CD4-positive, CD25-positive, alpha-beta regulatory T cell (primary cell): Measurements from ENCODE around the gene NKX2-4. TPM values are rescaled to one million over a fixed set of nuclear protein-coding genes. Genes with fewer than 3 reads are reported as not detected.
"Not testable (repeated sequence)": the region's sequence is repeated elsewhere in the genome, so short reads cannot be mapped to it uniquely, and the experiment has no call there.

ENCODE experiments used
- ATAC-seq, 2 donors: fragments of 150-1000 bp; cut with Tn5 transposase; one replicate each; pipeline ENCODE4 v1.10.0; 2021; ENCODE audit warnings: low read depth in 2 of 2, moderate number of reproducible peaks in 2 of 2, moderate library complexity in 1 of 2
- DNase-seq, 3 donors: peaks; one replicate each; pipeline versions ENCODE4 v3.0.0 to v3.0.0-alpha.2; 2012 to 2022; ENCODE audit warnings: mixed read lengths in 1 of 3
- H3K27ac ChIP-seq: one replicate; pipeline ENCODE4 v1.7.0; 2013; ENCODE audit warnings: mild to moderate bottlenecking, low read length; ENCODE audit not compliant: insufficient read depth, poor library complexity, severe bottlenecking
- H3K27me3 ChIP-seq: one replicate; pipeline ENCODE4 v1.7.0; 2013; ENCODE audit warnings: low read length; ENCODE audit not compliant: control insufficient read depth, insufficient read depth
- H3K36me3 ChIP-seq: one replicate; pipeline ENCODE4 v1.7.0; 2013; ENCODE audit warnings: mild to moderate bottlenecking, low read length, moderate library complexity; ENCODE audit not compliant: control insufficient read depth, insufficient read depth
- H3K4me1 ChIP-seq: 2 replicates; pipeline ENCODE4 v1.7.0; 2013; ENCODE audit warnings: mild to moderate bottlenecking, low read length; ENCODE audit not compliant: insufficient read depth, control insufficient read depth, poor library complexity, severe bottlenecking
- H3K4me3 ChIP-seq: one replicate; pipeline ENCODE4 v1.7.0; 2013; ENCODE audit warnings: low read depth, mild to moderate bottlenecking, low read length, moderate library complexity
- H3K9me3 ChIP-seq, 2 experiments: 1 replicate in 1 of 2; 2 replicates in 1 of 2; pipeline ENCODE4 v1.7.0; 2013; ENCODE audit warnings: low read length in 2 of 2, mild to moderate bottlenecking in 1 of 2, moderate library complexity in 1 of 2; ENCODE audit not compliant: control insufficient read depth in 2 of 2
- H3K27ac Mint-ChIP-seq, 3 donors: one replicate each; pipeline ENCODE4 v1.8.0; 2020 to 2022; ENCODE audit warnings: mild to moderate bottlenecking in 3 of 3, mixed read lengths in 3 of 3, moderate library complexity in 2 of 3
- H3K27me3 Mint-ChIP-seq: one replicate; pipeline ENCODE4 v1.8.0; 2022; ENCODE audit warnings: mild to moderate bottlenecking, mixed read lengths
- H3K36me3 Mint-ChIP-seq: one replicate; pipeline ENCODE4 v1.8.0; 2020; ENCODE audit warnings: mixed read lengths
- H3K4me1 Mint-ChIP-seq, 4 donors: one replicate each; pipeline ENCODE4 v1.8.0; 2020 to 2022; ENCODE audit warnings: mixed read lengths in 4 of 4, mild to moderate bottlenecking in 1 of 4
- H3K4me3 Mint-ChIP-seq, 4 donors: one replicate each; pipeline ENCODE4 v1.8.0; 2020 to 2022; ENCODE audit warnings: mild to moderate bottlenecking in 4 of 4, mixed read lengths in 4 of 4, moderate library complexity in 3 of 4
- H3K9me3 Mint-ChIP-seq, 7 donors: one replicate each; pipeline ENCODE4 v1.8.0; 2020 to 2022; ENCODE audit warnings: mixed read lengths in 7 of 7, mild to moderate bottlenecking in 3 of 7, moderate library complexity in 2 of 7
- polyA plus RNA-seq, 4 donors: library from polyadenylated mRNA; unstranded; fragments of 300-500 nt; fragmentation: Illumina TruSeq; gene quantifications; one replicate each; pipeline ENCODE4 v1.2.3, GENCODE V29; 2021
- total RNA-seq: library from RNA; stranded (reverse); gene quantifications from one replicate; pipeline ENCODE4 v1.2.3, GENCODE V29; 2022

The NKX2-4 gene
- total and polyA plus RNA-seq, 5 donors from 2014 or later: not detected

DNA sequence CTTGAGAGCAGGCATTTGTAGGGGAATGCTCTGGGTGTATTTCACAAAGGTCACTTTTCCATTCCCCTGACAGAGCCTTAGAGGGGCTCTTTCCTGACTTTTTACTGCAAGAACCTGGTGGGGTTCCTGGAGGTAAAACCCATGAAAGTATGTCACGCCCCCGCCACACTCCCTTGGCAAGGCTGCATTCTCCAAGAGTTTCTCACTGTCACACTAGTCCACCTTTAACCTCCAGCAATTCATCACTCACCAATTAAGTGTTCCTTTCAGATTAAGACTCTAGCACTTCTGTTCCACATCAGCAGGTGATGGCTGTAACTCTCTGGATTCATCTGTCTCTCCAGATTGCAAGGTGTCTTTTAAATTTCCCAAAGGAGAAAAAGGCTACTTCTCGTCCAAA is 32.7 kb upstream of the NKX2-4 start:
- no peak for DNase-seq
- Mint-ChIP-seq H3K36me3 (peaks cover 4% of the 10 kb centered on the region), H3K9me3 (peaks cover 0 to 16% (median 3%) of the 10 kb centered on the region in 7 donors), H3K27ac (no peak overlapping the region), H3K4me3 (no peak overlapping the region), H3K27me3 (peaks cover 28% of the 10 kb centered on the region), H3K4me1 (no peaks in the 10 kb centered on the region)
- no peaks in the 10 kb centered on the region for H3K36me3 ChIP-seq
- H3K27ac ChIP-seq: no peak overlapping the region
- ATAC-seq: no peak
- peaks cover 6 to 9% of the 10 kb centered on the region in 2 experiments for H3K9me3 ChIP-seq
- no peaks in the 10 kb centered on the region for H3K4me1 ChIP-seq
- peaks cover 9% of the 10 kb centered on the region for H3K27me3 ChIP-seq
- H3K4me3 ChIP-seq: no peak overlapping the region

GRCh38 chr20:21424846-21425245 is 27.5 kb upstream of the NKX2-4 start:
- Mint-ChIP-seq H3K27me3 (peaks cover 19% of the 10 kb centered on the region), H3K36me3 (peaks cover 4% of the 10 kb centered on the region)
- no peaks in the 10 kb centered on the region for H3K36me3 ChIP-seq

GRCh38 chr20:21423712-21424111 is 26.4 kb upstream of the NKX2-4 start:
- peaks cover 19% of the 10 kb centered on the region for H3K27me3 Mint-ChIP-seq
- H3K36me3 ChIP-seq, H3K27me3 ChIP-seq, H3K27ac ChIP-seq, H3K36me3 Mint-ChIP-seq, H3K4me3 ChIP-seq, DNase-seq, H3K4me1 Mint-ChIP-seq, H3K4me1 ChIP-seq, H3K4me3 Mint-ChIP-seq, H3K27ac Mint-ChIP-seq, ATAC-seq: not testable (repeated sequence)
- peaks cover 0 to 48% (median 14%) of the 10 kb centered on the region in 7 donors for H3K9me3 Mint-ChIP-seq
- H3K9me3 ChIP-seq: peaks cover 15 to 20% of the 10 kb centered on the region in 2 experiments

More at GRCh38 chr20:21424846-21425245, 27.5 kb upstream of the NKX2-4 start:
- ATAC-seq (no peak), DNase-seq (no peak)
- Mint-ChIP-seq H3K4me1 (no peaks in the 10 kb centered on the region), H3K4me3 (no peak overlapping the region), H3K27ac (peak overlapping the region in 1 of 3 donors; percentile 74), H3K9me3 (peaks cover 0 to 48% (median 14%) of the 10 kb centered on the region in 7 donors)
- Histone ChIP-seq H3K27ac (no peak overlapping the region), H3K4me1 (no peaks in the 10 kb centered on the region), H3K4me3 (no peak overlapping the region), H3K27me3 (peaks cover 2% of the 10 kb centered on the region), H3K9me3 (peaks cover 15 to 20% of the 10 kb centered on the region in 2 experiments)

- Histone ChIP-seq H3K4me1 (no peaks in the 10 kb centered on the region), H3K27me3 (no peaks in the 10 kb centered on the region), H3K36me3 (no peaks in the 10 kb centered on the region), H3K4me3 (no peak overlapping the region), H3K27ac (no peak overlapping the region), H3K9me3 (peaks cover 15 to 20% of the 10 kb centered on the region in 2 experiments)
- Mint-ChIP-seq H3K27ac (no peak overlapping the region), H3K9me3 (peaks cover 0 to 57% (median 20%) of the 10 kb centered on the region in 7 donors), H3K27me3 (peaks cover 29% of the 10 kb centered on the region), H3K4me1 (no peaks in the 10 kb centered on the region), H3K4me3 (no peak overlapping the region), H3K36me3 (peaks cover 4% of the 10 kb centered on the region)
- ATAC-seq (no peak), DNase-seq (no peak)
Observed at GRCh38 chr20:21421601-21422236, 24.4 kb upstream of the NKX2-4 start.

DNA sequence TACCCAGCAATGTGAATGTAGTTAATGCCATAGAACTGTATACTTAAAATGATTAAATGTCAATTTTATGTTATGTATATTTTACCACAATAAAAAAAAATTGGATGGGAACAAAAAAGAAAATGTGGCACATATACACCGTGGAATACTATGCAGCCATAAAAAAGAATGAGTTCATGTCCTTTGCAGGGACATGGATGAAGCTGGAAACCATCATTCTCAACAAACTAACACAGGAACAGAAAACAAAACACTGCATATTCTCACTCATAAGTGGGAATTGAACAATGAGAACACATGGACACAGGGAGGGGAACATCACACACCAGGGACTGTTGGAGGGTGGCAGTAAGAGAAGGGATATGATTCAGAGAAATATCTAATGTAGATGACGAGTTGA is 21.8 kb upstream of the NKX2-4 start:
- Mint-ChIP-seq H3K9me3 (peaks cover 4 to 34% (median 12%) of the 10 kb centered on the region in 7 donors), H3K27me3 (peaks cover 37% of the 10 kb centered on the region)
- not testable (repeated sequence) for H3K4me1 Mint-ChIP-seq, H3K36me3 ChIP-seq, H3K27ac Mint-ChIP-seq, H3K9me3 ChIP-seq, DNase-seq, ATAC-seq, H3K27ac ChIP-seq, H3K4me3 ChIP-seq, H3K27me3 ChIP-seq, H3K4me3 Mint-ChIP-seq, H3K4me1 ChIP-seq, H3K36me3 Mint-ChIP-seq

DNA sequence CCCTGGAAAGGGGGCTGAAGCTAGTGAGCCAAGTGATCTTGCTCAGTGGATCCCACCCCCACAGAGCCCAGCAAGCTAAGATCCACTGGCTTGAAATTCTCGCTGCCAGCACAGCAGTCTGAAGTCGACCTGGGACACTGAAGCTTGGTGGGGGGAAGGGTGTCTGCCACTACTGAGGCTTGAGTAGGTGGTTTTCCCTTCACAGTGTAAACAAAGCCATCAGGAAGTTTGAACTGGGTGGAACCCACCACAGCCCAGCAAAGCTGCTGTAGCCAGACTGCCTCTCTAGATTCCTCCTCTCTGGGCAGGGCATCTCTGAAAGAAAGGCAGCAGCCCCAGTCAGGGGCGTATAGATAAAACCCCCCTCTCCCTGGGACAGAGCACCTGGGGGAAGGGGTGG is 16.7 kb upstream of the NKX2-4 start:
- DNase-seq, H3K4me1 ChIP-seq: not testable (repeated sequence)

GRCh38 chr20:21411725-21412124 is 14.4 kb upstream of the NKX2-4 start:
- H3K4me3 ChIP-seq: no peak overlapping the region
- no peaks in the 10 kb centered on the region for H3K36me3 Mint-ChIP-seq
- DNase-seq (no peak), ATAC-seq (no peak)
- H3K27ac ChIP-seq: no peak overlapping the region
- no peaks in the 10 kb centered on the region for H3K4me1 Mint-ChIP-seq
- no peaks in the 10 kb centered on the region for H3K4me1 ChIP-seq
- H3K27me3 Mint-ChIP-seq: peaks cover 68% of the 10 kb centered on the region
- H3K36me3 ChIP-seq: no peaks in the 10 kb centered on the region
- H3K27me3 ChIP-seq: peaks cover 30% of the 10 kb centered on the region
- H3K4me3 Mint-ChIP-seq: no peak overlapping the region
- H3K9me3 Mint-ChIP-seq: peaks cover 1 to 9% (median 5%) of the 10 kb centered on the region in 7 donors
- peaks cover 0 to 10% of the 10 kb centered on the region in 2 experiments for H3K9me3 ChIP-seq
- H3K27ac Mint-ChIP-seq: no peak overlapping the region

More for the DNA sequence above, 16.7 kb upstream of the NKX2-4 start:
- H3K9me3 Mint-ChIP-seq: peaks cover 2 to 20% (median 8%) of the 10 kb centered on the region in 7 donors
- H3K27me3 ChIP-seq: peaks cover 25% of the 10 kb centered on the region
- H3K9me3 ChIP-seq, H3K36me3 Mint-ChIP-seq, H3K36me3 ChIP-seq, H3K4me3 ChIP-seq, H3K4me3 Mint-ChIP-seq, H3K27ac Mint-ChIP-seq, H3K4me1 Mint-ChIP-seq, ATAC-seq, H3K27ac ChIP-seq: not testable (repeated sequence)
- peaks cover 67% of the 10 kb centered on the region for H3K27me3 Mint-ChIP-seq

- no peak overlapping the region for H3K4me3 Mint-ChIP-seq
- H3K27ac ChIP-seq: no peak overlapping the region
Observed at GRCh38 chr20:21399005-21399475, 1.7 kb upstream of the NKX2-4 start.

More at GRCh38 chr20:21399005-21399475, 1.7 kb upstream of the NKX2-4 start:
- ATAC-seq: no peak
- H3K9me3 Mint-ChIP-seq: peaks cover 0 to 12% (median 0%) of the 10 kb centered on the region in 7 donors
- Histone ChIP-seq H3K9me3 (peaks cover 0 to 8% of the 10 kb centered on the region in 2 experiments), H3K4me1 (peaks cover 23% of the 10 kb centered on the region), H3K27me3 (peaks cover 66% of the 10 kb centered on the region), H3K4me3 (no peak overlapping the region), H3K36me3 (no peaks in the 10 kb centered on the region)
- peaks cover 5 to 16% (median 11%) of the 10 kb centered on the region in 4 donors for H3K4me1 Mint-ChIP-seq
- peaks cover 77% of the 10 kb centered on the region for H3K27me3 Mint-ChIP-seq
- no peaks in the 10 kb centered on the region for H3K36me3 Mint-ChIP-seq
- no peak for DNase-seq
- no peak overlapping the region for H3K27ac Mint-ChIP-seq
